M059J (cell line): ENCODE measurements around the gene CCDC157. TPM values are rescaled to one million over a fixed set of nuclear protein-coding genes. Genes with fewer than 3 reads are reported as not detected.

Source experiments
- DNase-seq: peaks from one replicate; pipeline ENCODE4 v3.0.0-alpha.2; 2012; ENCODE audit warnings: low read depth
- total RNA-seq: library from RNA; depleted of rRNA; stranded (reverse); fragments of >200 nt; shearing (Covaris generic); gene quantifications from 2 replicates; pipeline ENCODE4 v1.2.3, GENCODE V29; 2014; rRNA removed

The CCDC157 gene
- 0.76 and 3.7 TPM in 2 replicates for total RNA-seq

DNA sequence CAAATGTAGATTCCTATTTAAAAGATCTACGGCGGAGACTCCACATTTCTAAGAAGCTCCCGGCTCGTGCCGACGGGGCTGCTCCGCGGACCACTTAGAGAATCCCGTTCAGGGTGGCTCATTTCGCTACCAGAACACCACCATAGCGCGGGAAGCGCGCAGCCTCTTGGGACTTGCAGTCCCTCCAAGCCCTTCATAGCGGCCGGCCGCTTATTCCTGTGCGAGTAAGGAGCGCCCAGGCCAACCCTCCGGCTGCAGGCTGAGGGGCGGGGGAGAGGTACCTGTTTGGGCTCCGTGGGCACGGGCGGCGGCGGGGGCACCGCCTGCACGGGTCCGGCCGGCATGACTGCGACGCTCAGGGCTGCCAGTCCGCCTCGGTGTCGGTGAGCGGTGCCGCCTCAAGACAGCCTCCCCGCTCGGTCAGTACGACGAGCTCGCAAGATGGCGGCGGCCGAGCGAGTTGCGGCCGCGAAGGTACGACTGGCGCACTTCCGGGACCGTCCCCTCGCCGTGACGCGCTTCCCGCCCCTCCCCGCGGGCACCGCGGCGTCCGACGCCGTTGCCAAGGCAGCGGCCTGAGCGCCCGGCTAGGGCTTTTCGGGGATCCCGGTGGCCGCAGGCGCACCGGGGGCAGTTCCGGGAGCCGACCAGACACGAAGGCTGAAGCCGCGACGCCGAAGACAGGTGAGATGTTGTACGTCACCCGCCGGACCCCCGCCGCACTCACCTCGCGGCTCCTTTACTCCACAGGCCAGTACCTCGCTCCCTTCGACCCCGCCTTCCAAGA, at the start of gene CCDC157, which contains the start of gene SF3A1:
Gene CCDC157 (plus strand): TSS at position 559 of the 787 bp plus-strand sequence. CDS start 8,994 bp downstream, outside the sequence.
Gene SF3A1 (minus strand): TSS at position 446 of the 787 bp plus-strand sequence. CDS start 102 bp downstream, at position 344.
- DNase-seq, result peak; percentile 87

DNA sequence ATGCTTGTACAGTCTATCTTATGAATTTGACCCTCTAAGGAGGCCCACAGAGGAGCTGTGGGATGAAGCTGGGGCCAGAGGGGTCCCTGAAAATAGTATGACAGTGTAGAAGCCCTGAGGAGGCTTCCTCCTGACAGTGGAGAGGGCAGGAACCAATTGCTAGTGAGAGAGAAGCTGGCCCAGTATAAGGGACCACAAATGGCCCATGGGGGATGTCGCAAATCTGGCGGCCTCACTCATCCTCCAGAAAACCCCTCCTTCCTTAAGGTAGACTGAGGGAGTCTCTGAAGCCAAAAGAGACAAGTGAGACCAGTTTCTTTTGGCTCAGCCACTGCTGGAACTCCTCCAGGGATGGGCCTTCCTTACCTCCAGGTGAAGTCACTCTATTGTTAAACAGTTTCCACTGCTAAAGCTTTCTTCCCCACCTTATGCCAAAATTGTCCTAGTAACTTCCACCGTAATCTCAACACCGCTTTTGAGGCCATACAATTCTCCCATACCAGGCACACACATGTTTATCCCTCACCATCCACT, 49.7 kb upstream of the CCDC157 start:
- no peak for DNase-seq

DNA sequence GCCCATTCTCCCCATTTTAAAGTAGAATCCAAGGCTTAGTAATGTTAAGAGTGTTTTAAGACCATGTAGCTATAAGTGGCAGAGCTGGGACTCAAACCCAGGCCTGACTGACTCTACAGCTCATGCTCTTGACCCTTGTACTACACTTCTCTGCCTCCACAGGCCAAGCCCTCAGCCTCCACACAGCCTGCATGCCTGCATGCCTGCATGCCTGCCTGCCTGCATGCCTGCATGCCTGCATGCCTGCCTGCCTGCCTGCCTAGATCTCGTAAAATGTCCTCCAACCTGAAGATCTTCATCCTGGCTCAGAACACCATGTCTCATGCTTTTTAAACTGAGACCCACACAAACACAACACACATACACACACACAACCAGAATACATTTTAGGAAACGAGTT, 48.7 kb upstream of the CCDC157 start:
- no peak for DNase-seq

DNA sequence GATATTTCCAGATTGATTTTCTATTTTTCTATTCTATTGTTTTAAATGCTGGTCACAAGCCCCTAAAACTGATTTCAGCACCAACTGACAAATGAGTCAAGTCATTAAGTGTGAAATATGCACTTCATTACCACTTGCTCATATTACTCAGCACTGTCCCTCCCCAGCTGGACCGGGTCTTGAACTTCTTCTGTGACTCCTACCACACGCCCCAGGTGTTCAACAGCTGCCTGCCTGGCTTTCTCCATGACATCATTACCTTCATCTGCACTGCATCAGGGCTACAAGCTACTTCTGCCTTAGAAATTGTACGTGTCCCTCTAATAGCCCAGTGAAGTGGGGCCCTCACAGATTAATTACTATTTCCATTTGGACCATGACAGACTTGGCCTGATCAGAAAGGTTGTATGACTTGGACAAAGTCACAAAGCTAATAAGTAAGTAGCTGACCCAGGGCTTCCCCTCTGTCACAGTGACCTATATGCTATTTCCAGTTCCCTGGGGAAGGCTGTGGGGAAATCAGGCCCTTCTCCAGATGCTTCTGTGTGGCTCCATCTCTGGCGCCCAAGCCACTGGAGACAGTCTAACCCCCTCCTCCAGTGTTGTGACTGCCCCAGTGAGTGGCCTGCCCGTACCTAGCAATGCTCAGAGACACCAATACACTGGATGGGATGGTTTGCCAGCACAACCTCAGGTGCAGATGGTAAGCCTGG, 48.1 kb upstream of the CCDC157 start:
- no peak for DNase-seq

DNA sequence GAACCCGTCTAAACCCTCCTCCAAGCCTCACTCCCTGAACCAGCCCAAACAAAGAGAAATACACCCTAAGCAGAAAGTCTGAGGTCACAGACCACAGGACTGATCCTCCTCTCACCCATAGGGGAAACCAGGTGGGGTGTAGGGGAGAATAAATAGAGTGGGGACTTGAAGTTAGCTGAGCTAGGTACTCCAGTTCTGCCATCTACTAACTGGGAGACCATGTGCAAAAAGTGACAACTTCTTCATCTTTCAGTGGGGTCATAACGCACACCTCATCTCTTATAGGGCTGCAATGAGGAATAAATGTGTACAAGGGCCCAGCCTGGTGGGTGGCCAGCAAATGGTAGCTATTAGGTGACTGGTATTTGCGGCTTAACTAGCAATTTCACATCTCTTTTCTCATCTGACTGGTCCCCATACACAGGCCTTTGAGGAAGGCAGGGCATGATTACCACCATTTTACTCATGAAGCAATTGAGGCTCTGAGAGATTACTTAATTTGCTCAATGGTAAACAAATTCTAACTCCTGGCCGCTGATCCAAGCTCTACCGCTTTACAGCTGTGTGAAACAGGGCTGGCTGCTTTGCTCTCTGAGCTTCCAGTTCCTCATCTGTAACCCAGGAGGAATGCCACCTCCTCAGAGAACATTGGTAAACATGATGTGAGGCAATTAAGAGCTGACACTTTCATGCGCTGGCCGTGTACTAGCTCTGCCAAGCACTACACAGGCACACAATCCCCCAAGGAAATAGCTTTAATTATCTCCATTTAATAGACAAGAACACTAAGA, 46.7 kb upstream of the CCDC157 start:
- no peak for DNase-seq

DNA sequence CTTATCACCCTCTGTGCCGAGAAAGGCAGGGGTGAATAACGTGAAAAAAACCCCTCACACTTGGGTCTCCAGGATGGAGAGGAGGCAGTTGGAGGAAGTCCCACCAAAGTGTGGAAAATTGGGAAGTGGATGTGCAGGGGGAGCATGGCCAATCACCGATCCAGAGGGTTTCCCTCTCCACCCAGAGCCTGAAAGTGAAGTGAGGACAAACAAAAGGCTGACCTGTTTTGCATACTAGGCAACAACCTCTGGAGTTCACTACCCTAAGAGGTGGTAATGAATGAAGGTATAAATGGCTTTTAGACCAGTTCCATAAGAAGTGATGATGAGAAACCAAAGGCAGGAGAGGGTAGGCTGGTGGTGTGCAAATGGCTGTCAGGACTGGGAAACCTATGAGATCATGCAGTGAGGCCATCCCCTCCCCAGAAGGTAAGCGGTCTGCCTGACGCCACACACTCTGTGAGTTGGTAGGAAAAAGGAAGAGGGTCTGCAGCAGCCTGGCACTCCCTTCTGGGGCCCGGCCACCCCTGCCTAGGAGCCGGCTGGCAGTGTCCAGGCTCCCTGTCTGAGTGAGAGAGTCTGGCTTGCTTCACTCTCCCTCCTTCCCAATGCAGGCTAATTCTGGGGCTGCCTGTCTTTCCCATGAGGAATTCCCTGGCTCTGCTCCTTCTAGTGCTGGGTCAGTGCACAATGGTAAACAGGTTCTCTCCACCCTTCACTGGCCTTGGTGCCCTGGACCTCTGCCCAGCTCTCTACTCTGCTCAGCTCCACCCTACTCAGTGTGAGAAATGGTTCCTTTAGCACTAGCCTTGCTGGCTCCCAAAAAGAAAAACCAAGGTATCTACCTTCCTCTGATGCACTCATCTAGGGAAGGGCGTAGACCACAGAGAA, 45.7 kb upstream of the CCDC157 start:
- peak; percentile 87 for DNase-seq

DNA sequence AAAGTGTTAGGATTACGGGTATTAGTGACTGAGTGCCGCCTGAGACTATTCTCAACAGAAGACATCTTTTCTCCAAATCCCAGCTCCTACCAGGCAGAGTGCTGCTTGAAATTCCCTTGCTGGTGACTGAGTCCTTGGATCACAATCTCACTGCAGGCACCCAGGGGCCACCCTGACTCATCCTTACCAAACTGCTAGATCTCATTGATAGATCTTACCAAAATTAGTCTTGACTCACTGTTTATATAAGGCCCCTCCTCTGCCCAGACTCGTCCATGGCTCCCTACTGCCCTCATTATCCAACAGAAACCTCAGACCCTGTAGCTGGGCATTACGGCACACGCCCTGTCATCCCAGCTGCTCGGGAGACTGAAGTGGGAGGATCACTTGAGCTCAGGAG, 44.8 kb upstream of the CCDC157 start:
- DNase-seq, result peak; percentile 93

DNA sequence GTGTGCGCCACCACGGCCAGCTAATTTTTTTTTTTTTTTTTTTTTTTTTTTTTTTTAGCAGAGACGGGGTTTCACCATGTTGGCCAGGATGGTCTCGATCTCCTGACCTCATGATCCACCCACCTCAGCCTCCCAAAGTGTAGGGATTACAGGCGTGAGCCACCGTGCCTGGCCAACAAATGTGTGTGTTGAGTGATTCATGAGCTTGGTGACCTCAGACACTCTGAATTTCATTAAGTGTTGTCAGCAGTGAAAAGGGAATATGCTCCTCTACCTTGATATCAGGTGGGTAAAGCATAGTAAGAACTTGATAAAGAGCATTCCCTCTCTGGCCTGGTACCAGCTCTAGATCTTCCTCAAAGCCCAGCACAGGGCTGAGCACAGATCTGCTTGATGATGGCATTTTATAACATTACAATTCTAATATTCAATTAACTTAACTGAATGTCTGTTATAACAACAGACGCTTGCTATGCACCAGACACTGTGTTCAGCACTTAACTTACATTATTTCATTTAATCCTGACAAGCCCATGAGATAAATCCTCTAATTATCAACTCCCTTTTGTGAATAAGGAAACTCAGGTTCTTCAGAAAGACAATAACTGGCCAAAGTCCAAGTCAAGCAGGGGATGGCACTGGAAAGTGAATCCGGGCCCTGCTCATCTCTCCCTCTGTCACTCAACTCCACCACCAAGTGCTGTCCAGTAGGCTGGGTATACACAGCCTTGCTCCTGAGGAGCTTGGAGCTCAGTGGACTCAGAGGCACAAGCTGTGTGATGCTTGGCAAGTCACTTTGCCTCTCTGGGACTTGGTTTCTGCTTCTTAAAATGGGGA, 43.1 kb upstream of the CCDC157 start:
- DNase-seq, result peak; percentile 50

DNA sequence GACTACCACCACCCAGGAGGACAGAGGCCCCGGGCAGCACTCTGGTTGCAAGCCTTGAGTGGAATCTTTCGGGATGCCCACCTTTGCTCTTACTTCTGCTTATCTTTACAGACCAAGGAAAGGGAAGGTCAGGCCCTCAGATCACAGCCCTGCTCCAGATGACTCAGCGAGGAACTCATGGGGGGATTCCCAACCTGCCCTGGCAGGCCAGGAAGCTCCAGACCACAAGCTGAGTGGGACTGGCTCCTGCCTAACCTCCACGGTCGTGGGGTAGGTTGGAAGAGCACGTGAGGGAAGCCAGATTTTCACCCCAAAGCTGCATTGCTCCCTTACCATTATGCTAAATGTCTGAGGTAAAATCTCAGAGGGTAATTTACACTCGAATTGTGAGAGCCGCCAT, 41.9 kb upstream of the CCDC157 start:
- peak; percentile 73 for DNase-seq

DNA sequence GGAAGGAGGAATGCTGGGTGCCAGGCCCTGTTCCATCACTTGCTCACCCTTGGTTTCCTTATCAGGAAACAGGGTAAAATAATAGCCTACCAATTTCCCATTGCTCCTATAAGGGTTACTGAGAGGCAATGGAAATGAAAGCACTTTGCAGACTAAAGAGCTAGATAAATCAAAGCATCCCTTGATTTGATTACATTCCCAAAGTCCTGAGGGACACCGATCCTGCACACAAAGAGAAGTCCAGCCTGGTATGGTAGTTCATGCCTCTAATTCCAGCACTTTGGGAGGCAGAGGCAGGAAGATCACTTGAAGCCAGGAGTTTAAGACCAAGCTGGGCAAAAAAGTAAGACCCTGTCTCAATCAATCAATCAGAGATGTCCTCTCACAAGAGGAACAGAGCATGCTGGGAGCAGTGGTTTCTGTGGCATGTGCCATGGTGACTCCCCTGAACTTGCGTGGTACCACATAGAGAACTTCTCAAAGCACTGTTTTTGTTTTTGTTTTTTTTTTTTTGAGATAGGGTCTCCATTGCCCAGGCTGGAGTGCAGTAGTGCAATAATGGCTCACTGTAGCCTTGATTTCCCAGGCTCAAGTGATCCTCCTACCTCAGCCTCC, 40.7 kb upstream of the CCDC157 start:
- no peak for DNase-seq

DNA sequence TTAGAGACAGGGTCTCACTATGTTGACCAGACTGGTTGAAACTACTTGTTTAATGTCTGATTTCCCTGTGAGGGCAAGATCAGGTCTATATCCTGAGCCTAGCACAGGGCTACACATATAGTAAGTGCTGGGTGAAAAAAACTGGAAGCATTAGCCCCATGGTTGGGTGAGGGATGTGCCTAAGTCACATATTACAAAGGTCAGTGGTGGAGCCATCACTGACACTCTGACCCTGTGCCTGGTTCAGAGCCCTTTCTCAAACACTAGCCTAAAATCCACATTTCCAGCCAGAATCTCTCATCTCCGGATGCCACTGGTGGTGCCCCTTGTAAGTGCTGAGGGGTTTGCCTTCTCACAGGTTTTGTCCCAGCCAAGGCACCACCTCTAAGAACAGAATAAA, 39.0 kb upstream of the CCDC157 start:
- DNase-seq, result no peak

DNA sequence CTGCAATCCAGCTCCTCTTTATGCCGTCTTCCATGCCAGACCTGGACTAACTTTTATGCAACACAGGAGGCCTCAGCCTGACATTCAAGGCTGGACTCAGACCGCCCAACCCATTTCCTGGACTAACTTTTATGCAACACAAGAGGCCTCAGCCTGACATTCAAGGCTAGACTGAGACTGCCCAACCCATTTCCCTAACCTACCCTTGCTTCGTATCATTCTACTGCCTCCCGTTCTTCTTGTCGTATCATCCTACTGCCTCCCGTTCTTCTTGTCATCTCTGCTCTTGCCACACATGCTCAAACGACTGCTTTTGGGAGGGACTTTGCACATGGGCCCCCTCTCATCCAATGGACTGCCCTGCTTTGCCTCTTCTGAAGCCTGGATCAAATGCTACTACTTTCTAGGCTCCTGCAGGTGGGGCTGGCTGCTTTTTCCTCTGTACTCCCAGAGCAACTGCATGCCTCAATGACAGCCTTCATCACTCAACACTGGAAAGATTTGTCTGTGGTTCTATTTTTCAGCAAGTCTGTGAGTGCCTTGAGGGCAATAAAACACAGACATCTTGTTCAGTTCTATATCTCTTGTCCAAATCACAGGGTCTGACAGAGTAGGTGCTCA, 37.9 kb upstream of the CCDC157 start:
- no peak for DNase-seq

DNA sequence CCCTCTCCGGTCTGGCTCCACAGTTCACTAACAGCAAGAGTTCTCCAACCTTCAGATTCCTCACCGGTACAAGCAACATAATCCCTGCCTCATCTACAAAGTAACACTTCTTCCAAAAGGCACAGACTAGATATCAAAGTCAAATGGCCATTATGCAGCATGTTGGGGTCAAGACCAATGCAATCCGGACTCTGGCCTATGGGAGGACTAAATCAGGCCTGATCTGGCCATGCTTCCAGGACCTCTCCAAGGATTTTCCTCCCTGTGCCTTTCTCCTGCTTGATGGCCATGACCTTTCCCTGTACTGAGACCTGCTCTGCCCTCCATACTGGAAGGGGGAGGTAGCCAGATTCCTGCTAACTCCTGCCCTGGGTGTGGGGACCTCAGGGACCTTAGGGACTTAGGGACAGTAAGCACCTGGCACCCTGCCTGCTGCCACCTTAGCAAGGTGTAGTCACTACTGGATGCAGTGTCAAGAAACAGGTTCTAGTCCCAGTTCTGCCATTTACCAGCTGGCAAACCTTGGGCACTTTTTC, 36.7 kb upstream of the CCDC157 start:
- no peak for DNase-seq

DNA sequence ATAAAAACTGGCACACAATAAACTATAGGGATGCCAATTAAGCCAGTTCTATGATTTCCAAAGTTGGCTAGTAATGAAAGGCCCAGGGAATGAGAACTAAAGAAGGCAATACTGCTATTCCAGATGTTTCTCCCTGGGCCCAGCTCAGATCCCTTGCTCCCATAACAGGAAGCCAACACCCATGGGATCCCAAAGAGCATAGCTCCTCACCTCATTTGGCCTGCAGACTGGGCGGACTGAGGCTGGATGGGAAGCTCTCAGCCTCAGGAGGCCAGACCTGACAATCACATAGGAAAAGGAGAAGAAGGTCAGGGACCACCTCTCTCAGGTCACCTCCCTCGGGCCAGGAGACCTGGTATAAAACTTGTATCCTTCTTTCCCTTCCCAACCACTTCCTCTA, 35.3 kb upstream of the CCDC157 start:
- DNase-seq, result no peak

DNA sequence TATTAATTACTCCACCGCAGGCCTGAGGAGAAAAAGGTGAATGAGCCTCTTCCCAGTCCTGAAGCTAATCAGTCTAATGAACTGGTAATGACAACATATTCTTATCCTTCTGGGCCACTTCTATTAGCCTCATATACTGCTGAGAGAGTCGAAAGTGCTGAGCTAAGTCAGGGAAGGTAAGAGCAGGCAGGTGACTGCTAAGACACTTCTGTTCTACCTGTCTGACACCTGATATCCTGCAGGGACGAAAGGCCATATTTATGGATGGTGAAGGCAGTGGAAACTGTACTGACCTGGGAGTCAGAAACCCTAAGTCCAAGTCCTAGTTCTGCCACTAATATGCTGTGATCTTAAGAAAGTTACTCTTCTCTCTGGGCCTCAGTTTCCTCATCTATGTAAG, 33.6 kb upstream of the CCDC157 start:
- no peak for DNase-seq

DNA sequence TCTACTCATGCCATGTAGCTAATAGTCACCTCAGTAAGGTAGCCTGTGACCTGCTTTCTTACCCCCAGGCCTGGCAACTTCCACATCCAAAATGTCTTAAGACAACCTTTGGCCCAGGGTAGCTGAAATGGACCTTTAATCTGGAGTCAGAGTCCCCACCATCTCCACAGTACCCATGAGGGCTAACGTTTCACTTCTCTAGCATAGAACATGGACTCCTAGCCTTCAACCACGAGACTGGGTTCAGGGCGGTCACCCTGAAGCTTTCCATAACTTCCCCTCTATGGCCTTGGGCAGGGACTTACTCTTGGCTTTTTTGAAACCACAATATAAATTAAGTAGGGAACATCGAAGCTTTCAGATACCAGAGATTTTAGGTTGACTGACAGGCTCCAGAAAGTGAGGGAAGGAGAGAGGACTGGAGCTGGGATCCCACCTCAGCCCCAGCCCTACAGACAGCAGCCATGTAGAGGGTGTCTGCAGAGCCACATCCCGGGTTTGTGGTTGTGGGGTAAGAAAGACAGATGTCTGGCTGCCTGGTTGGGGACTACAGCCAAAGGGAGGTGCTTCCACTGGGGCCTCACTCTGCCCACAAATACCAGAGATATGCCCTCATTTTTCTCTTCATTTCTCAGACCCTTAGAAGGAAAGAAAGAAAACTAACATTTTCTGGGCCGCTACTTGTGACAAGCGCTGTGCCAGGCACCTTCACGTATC, 32.6 kb upstream of the CCDC157 start:
- DNase-seq, result no peak

DNA sequence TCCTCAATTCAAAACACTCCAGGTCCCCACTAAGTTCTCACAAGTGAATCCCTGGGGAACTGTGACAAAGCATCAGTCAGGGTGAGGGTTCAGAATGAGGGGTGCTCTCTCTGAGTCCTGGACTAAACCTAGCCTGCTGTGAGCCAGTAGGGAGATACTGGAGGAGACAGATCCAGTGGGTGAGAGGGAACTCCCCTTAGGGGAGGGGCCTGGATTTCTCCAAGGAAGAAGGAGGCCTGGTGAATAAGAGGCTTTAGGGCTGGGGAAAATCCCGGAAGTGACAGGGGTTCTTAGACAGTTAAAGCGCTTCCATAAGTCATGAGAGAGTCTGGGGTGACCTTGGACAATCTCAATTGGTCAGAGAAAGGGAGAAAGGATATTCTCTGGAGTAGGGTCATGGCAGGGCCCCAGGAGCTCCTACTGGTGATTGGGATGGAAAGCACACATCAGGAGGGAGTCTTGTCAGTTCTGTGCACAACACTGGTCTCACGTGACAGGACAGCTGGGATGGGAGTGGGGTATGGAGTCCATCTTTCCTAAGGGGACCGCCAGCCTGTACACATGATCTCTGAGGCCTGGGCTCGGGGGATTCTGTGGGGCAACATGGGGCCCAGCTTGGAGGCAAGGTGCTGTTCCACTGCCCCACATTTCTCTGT, 31.6 kb upstream of the CCDC157 start:
- peak; percentile 89 for DNase-seq
